Endodermal cell (in vitro differentiated cells): ENCODE measurements around the gene GPR32. TPM values are rescaled to one million over a fixed set of nuclear protein-coding genes. Genes with fewer than 3 reads are reported as not detected.

Source experiments
- DNase-seq: peaks from one replicate; pipeline ENCODE4 v3.0.0-alpha.2; 2017
- H3K27ac ChIP-seq: 2 replicates; pipeline ENCODE4 v1.5.1; 2013; ENCODE audit warnings: mild to moderate bottlenecking, low read depth, low read length, moderate library complexity
- H3K27me3 ChIP-seq: 2 replicates; pipeline ENCODE4 v1.6.1; 2013; ENCODE audit warnings: mild to moderate bottlenecking, low read length, moderate library complexity; ENCODE audit not compliant: insufficient read depth, control insufficient read depth, poor library complexity, severe bottlenecking
- H3K36me3 ChIP-seq: 2 replicates; pipeline ENCODE4 v1.7.0; 2013; ENCODE audit warnings: mild to moderate bottlenecking, low read length, moderate library complexity; ENCODE audit not compliant: control insufficient read depth, insufficient read depth
- H3K4me1 ChIP-seq: one replicate; pipeline ENCODE4 v1.7.0; 2013; ENCODE audit warnings: low read length; ENCODE audit not compliant: control insufficient read depth, insufficient read depth
- H3K4me3 ChIP-seq: 2 replicates; pipeline ENCODE4 v1.5.1; 2013; ENCODE audit warnings: mild to moderate bottlenecking, low read length, moderate library complexity
- H3K9ac ChIP-seq: 2 replicates; pipeline ENCODE4 v1.6.1; 2013; ENCODE audit warnings: mild to moderate bottlenecking, low read length, moderate library complexity; ENCODE audit not compliant: poor library complexity, severe bottlenecking; ENCODE audit errors: extremely low read depth
- H3K9me3 ChIP-seq: 2 replicates; pipeline ENCODE4 v1.6.1; 2013; ENCODE audit warnings: mild to moderate bottlenecking, low read length, moderate library complexity; ENCODE audit not compliant: control insufficient read depth
- H3K27ac Mint-ChIP-seq: 2 replicates; pipeline ENCODE4 v1.8.0; 2020; ENCODE audit warnings: mixed read lengths
- H3K27me3 Mint-ChIP-seq: 2 replicates; pipeline ENCODE4 v1.8.0; 2021; ENCODE audit warnings: mild to moderate bottlenecking, mixed read lengths; ENCODE audit not compliant: insufficient read depth
- H3K36me3 Mint-ChIP-seq: 2 replicates; pipeline ENCODE4 v1.8.0; 2020; ENCODE audit warnings: low read depth, mixed read lengths
- H3K4me1 Mint-ChIP-seq: 2 replicates; pipeline ENCODE4 v1.8.0; 2020; ENCODE audit warnings: mixed read lengths
- H3K4me3 Mint-ChIP-seq: 2 replicates; pipeline ENCODE4 v1.8.0; 2020; ENCODE audit warnings: mild to moderate bottlenecking, moderate library complexity, mixed read lengths
- H3K9me3 Mint-ChIP-seq: 2 replicates; pipeline ENCODE4 v1.8.0; 2020; ENCODE audit warnings: mild to moderate bottlenecking, mixed read lengths
- WGBS, 2 experiments: methylation state at CpG; one replicate each; pipeline versions ENCODE4 v1.1.5 to v1.1.7; 2013; ENCODE audit warnings: missing lambda C conversion rate in 2 of 2, mixed read lengths in 1 of 2; ENCODE audit not compliant: insufficient coverage in 1 of 2, insufficient read length in 1 of 2; 5-methylcytosine and 5-hydroxymethylcytosine counted together
- total RNA-seq, 2 donors: library from RNA; stranded (reverse); fragmentation: NEBNext Ultra II Directional in 1 of 2; extraction: Animal tissue kit (Norgen Biotek cat#: 25700) in 1 of 2; gene quantifications; 2 replicates in 1 of 2; 3 replicates in 1 of 2; pipeline ENCODE4 v1.2.1, GENCODE V29; 2021
- TF ChIP-seq, protein P1 (sequence below): fragments of 200-600 bp; sonication (generic); conservative IDR thresholded peaks from 2 replicates; pipeline ENCODE4 v1.5.0; 2021; ENCODE audit warnings: antibody characterized with exemption, mild to moderate bottlenecking

Gene GPR32
- total RNA-seq, 2 donors from 2014 or later: not detected

DNA sequence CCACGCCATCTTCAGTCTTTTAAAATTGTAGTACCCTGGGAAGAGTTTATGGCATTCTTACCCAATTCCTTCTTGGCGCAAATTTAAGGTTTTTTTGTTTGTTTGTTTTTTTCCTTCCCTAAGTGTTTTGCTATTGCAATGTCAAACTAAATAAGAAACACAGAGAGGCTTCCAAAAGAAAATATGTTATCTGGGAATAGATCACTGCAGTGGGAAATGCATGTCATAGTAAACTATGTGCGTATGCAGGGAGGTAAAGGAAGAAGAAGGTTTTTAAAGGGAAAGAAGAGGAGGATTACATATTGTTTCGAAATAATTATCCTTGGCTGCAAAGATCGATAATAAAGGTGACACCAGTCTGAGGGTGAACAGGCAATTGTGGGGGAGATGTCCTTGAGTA lies 33.9 kb upstream of the GPR32 start:
- peaks cover 55% of the 10 kb centered on the region for H3K27me3 Mint-ChIP-seq
- WGBS, 2 experiments: 71 to 72% methylated on average over 4 to 5 of the region's 5 CpGs
- no peak overlapping the region for H3K27ac ChIP-seq
- H3K4me3 Mint-ChIP-seq: no peak overlapping the region
- peaks cover 2% of the 10 kb centered on the region for H3K4me1 Mint-ChIP-seq
- no peak for DNase-seq
- no peak overlapping the region for H3K4me3 ChIP-seq
- no peaks in the 10 kb centered on the region for H3K9me3 Mint-ChIP-seq
- no peaks in the 10 kb centered on the region for H3K27me3 ChIP-seq
- TF ChIP-seq, protein P1, sequence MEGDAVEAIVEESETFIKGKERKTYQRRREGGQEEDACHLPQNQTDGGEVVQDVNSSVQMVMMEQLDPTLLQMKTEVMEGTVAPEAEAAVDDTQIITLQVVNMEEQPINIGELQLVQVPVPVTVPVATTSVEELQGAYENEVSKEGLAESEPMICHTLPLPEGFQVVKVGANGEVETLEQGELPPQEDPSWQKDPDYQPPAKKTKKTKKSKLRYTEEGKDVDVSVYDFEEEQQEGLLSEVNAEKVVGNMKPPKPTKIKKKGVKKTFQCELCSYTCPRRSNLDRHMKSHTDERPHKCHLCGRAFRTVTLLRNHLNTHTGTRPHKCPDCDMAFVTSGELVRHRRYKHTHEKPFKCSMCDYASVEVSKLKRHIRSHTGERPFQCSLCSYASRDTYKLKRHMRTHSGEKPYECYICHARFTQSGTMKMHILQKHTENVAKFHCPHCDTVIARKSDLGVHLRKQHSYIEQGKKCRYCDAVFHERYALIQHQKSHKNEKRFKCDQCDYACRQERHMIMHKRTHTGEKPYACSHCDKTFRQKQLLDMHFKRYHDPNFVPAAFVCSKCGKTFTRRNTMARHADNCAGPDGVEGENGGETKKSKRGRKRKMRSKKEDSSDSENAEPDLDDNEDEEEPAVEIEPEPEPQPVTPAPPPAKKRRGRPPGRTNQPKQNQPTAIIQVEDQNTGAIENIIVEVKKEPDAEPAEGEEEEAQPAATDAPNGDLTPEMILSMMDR: no peak
- no peaks in the 10 kb centered on the region for H3K36me3 ChIP-seq
- no peaks in the 10 kb centered on the region for H3K4me1 ChIP-seq
- H3K36me3 Mint-ChIP-seq: no peaks in the 10 kb centered on the region
- no peak overlapping the region for H3K9ac ChIP-seq
- H3K9me3 ChIP-seq: peaks cover 7% of the 10 kb centered on the region
- H3K27ac Mint-ChIP-seq: no peak overlapping the region

- 84 to 87% methylated on average over 14 to 23 of the region's 23 CpGs for WGBS, 2 experiments
These were observed 30.9 kb upstream of the GPR32 start for GRCh38 chr19:50739132-50739913.

GRCh38 chr19:50739914-50740426 lies 30.3 kb upstream of the GPR32 start:
- H3K9me3 ChIP-seq: no peaks in the 10 kb centered on the region
- Mint-ChIP-seq H3K27ac (no peak overlapping the region), H3K4me1 (peaks cover 2% of the 10 kb centered on the region), H3K27me3 (peaks cover 37% of the 10 kb centered on the region), H3K9me3 (no peaks in the 10 kb centered on the region), H3K36me3 (no peaks in the 10 kb centered on the region), H3K4me3 (no peak overlapping the region)
- H3K4me1 ChIP-seq: no peaks in the 10 kb centered on the region
- H3K27me3 ChIP-seq: no peaks in the 10 kb centered on the region
- 82% methylated on average over 5 to 10 of the region's 11 CpGs for WGBS, 2 experiments
- H3K27ac ChIP-seq: no peak overlapping the region
- H3K9ac ChIP-seq: no peak overlapping the region
- peak; percentile 74 for DNase-seq
- H3K36me3 ChIP-seq: no peaks in the 10 kb centered on the region
- no peak overlapping the region for H3K4me3 ChIP-seq
- TF ChIP-seq, protein P1: no peak

More at GRCh38 chr19:50739132-50739913, 30.9 kb upstream of the GPR32 start:
- no peaks in the 10 kb centered on the region for H3K36me3 Mint-ChIP-seq
- Histone ChIP-seq H3K9ac (no peak overlapping the region), H3K4me1 (no peaks in the 10 kb centered on the region), H3K36me3 (no peaks in the 10 kb centered on the region), H3K4me3 (no peak overlapping the region), H3K27me3 (no peaks in the 10 kb centered on the region), H3K27ac (no peak overlapping the region), H3K9me3 (no peaks in the 10 kb centered on the region)
- TF ChIP-seq, protein P1: no peak
- no peaks in the 10 kb centered on the region for H3K9me3 Mint-ChIP-seq
- no peak overlapping the region for H3K4me3 Mint-ChIP-seq
- peaks cover 2% of the 10 kb centered on the region for H3K4me1 Mint-ChIP-seq
- no peak for DNase-seq
- H3K27me3 Mint-ChIP-seq: peaks cover 38% of the 10 kb centered on the region
- no peak overlapping the region for H3K27ac Mint-ChIP-seq
